Thoracic aorta (tissue), 2 donors: ENCODE results near the gene RCOR1. TPM values are rescaled to one million over a fixed set of nuclear protein-coding genes. Genes with fewer than 3 reads are reported as not detected.

Source experiments
- ATAC-seq: fragments of 150-250 bp; one replicate; pipeline ENCODE4 v1.8.0; 2017; ENCODE audit warnings: low read depth; ENCODE audit not compliant: insufficient number of reproducible peaks, low FRiP score
- DNase-seq: peaks from one replicate; pipeline ENCODE4 v3.0.0-alpha.2; 2020; ENCODE audit warnings: low spot score
- H3K27ac ChIP-seq, 2 donors: fragments of 200-600 bp; sonication (generic); 1 replicate in 1 of 2; 2 replicates in 1 of 2; pipeline ENCODE4 v1.5.1; 2016; ENCODE audit warnings: mild to moderate bottlenecking in 2 of 2, moderate library complexity in 2 of 2
- H3K27me3 ChIP-seq: fragments of 200-600 bp; sonication (generic); replicated peaks from 2 replicates; pipeline ENCODE4 v1.6.0; 2016; ENCODE audit warnings: mild to moderate bottlenecking; ENCODE audit not compliant: insufficient read depth
- H3K36me3 ChIP-seq: fragments of 200-600 bp; sonication (generic); one replicate; pipeline ENCODE4 v1.5.1; 2016
- H3K4me1 ChIP-seq, 2 donors: fragments of 200-600 bp; sonication (generic); 1 replicate in 1 of 2; 2 replicates in 1 of 2; pipeline versions ENCODE4 v1.5.1 to v1.6.0; 2016; ENCODE audit warnings: low read depth in 2 of 2, mild to moderate bottlenecking in 1 of 2; ENCODE audit not compliant: control insufficient read depth in 1 of 2
- H3K4me3 ChIP-seq: fragments of 200-600 bp; sonication (generic); 2 replicates; pipeline ENCODE4 v1.5.1; 2016; ENCODE audit warnings: mild to moderate bottlenecking
- H3K9me3 ChIP-seq: fragments of 200-600 bp; sonication (generic); 2 replicates; pipeline ENCODE4 v1.5.1; 2016
- CTCF ChIP-seq: fragments of 200-600 bp; sonication (generic); IDR thresholded peaks from one replicate; pipeline ENCODE4 v1.5.1; 2019; ENCODE audit warnings: antibody characterized with exemption
- total RNA-seq, 2 donors: library from RNA; depleted of rRNA; stranded (reverse); fragments of >200 nt; gene quantifications; one replicate each; pipeline versions ENCODE4 v1.1.0 to v1.2.3, GENCODE V29; 2016

The RCOR1 gene
- total RNA-seq, 2 donors from 2014 or later: 6.5 to 17.1 TPM

- H3K27me3 ChIP-seq: no peaks in the 10 kb centered on the region
- no peak for TF ChIP-seq CTCF
These were observed 73.2 kb downstream of the RCOR1 start for GRCh38 chr14:102665621-102666020.

GRCh38 chr14:102666635-102667034 is 74.2 kb downstream of the RCOR1 start:
- DNase-seq (no peak), ATAC-seq (no peak)
- H3K27ac ChIP-seq: no peak overlapping the region
- H3K27me3 ChIP-seq: no peaks in the 10 kb centered on the region
- H3K9me3 ChIP-seq: no peaks in the 10 kb centered on the region
- peaks cover 0 to 4% of the 10 kb centered on the region in 2 donors for H3K4me1 ChIP-seq
- no peak overlapping the region for H3K4me3 ChIP-seq
- no peak for TF ChIP-seq CTCF
- H3K36me3 ChIP-seq: no peaks in the 10 kb centered on the region

More at GRCh38 chr14:102665621-102666020, 73.2 kb downstream of the RCOR1 start:
- H3K4me1 ChIP-seq: peaks cover 0 to 4% of the 10 kb centered on the region in 2 donors
- H3K9me3 ChIP-seq: no peaks in the 10 kb centered on the region
- no peaks in the 10 kb centered on the region for H3K36me3 ChIP-seq
- no peak overlapping the region for H3K27ac ChIP-seq
- H3K4me3 ChIP-seq: no peak overlapping the region
- no peak for DNase-seq
- no peak for ATAC-seq

GRCh38 chr14:102667703-102668102 is 75.3 kb downstream of the RCOR1 start:
- no peak overlapping the region for H3K4me3 ChIP-seq
- no peak for TF ChIP-seq CTCF
- no peak for DNase-seq
- H3K4me1 ChIP-seq: peaks cover 0 to 3% of the 10 kb centered on the region in 2 donors
- no peaks in the 10 kb centered on the region for H3K9me3 ChIP-seq
- no peak overlapping the region for H3K27ac ChIP-seq
- no peaks in the 10 kb centered on the region for H3K36me3 ChIP-seq
- ATAC-seq: no peak
- no peaks in the 10 kb centered on the region for H3K27me3 ChIP-seq

GRCh38 chr14:102668291-102668873 is 75.9 kb downstream of the RCOR1 start:
- H3K27me3 ChIP-seq: no peaks in the 10 kb centered on the region
- no peaks in the 10 kb centered on the region for H3K9me3 ChIP-seq
- H3K4me1 ChIP-seq: no peaks in the 10 kb centered on the region
- no peaks in the 10 kb centered on the region for H3K36me3 ChIP-seq
- ATAC-seq (no peak), DNase-seq (no peak)
- H3K4me3 ChIP-seq: no peak overlapping the region
- no peak overlapping the region for H3K27ac ChIP-seq
- TF ChIP-seq CTCF: no peak

- no peak for TF ChIP-seq CTCF
- H3K27ac ChIP-seq: no peak overlapping the region
- no peaks in the 10 kb centered on the region for H3K36me3 ChIP-seq
- DNase-seq (no peak), ATAC-seq (no peak)
- no peaks in the 10 kb centered on the region for H3K4me1 ChIP-seq
- no peaks in the 10 kb centered on the region for H3K9me3 ChIP-seq
- H3K4me3 ChIP-seq: no peak overlapping the region
- no peaks in the 10 kb centered on the region for H3K27me3 ChIP-seq
These were observed 79.0 kb downstream of the RCOR1 start for GRCh38 chr14:102671410-102671809.
